GM10847 (cell line): ENCODE results near the gene PEX13.

ENCODE experiments used
- POLR2A ChIP-seq: IDR thresholded peaks from 2 replicates; pipeline ENCODE4 v1.6.1; 2011; ENCODE audit not compliant: insufficient read length; ENCODE audit errors: extremely low read depth

PEX13 gene, protein sequence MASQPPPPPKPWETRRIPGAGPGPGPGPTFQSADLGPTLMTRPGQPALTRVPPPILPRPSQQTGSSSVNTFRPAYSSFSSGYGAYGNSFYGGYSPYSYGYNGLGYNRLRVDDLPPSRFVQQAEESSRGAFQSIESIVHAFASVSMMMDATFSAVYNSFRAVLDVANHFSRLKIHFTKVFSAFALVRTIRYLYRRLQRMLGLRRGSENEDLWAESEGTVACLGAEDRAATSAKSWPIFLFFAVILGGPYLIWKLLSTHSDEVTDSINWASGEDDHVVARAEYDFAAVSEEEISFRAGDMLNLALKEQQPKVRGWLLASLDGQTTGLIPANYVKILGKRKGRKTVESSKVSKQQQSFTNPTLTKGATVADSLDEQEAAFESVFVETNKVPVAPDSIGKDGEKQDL

GRCh38 chr2:61017556-61018317 is at the start of gene PEX13, which contains the start of gene PUS10:
Gene PEX13 (plus strand): TSS chr2:61017720. CDS start chr2:61017760, 40 bp downstream.
Gene PUS10 (minus strand): TSS chr2:61018255. CDS start chr2:61011890, 6,365 bp downstream.
- peak; percentile 45 for TF ChIP-seq POLR2A

GRCh38 chr2:60972889-60973656 is 44.4 kb upstream of the PEX13 start:
- TF ChIP-seq POLR2A = no peak

DNA sequence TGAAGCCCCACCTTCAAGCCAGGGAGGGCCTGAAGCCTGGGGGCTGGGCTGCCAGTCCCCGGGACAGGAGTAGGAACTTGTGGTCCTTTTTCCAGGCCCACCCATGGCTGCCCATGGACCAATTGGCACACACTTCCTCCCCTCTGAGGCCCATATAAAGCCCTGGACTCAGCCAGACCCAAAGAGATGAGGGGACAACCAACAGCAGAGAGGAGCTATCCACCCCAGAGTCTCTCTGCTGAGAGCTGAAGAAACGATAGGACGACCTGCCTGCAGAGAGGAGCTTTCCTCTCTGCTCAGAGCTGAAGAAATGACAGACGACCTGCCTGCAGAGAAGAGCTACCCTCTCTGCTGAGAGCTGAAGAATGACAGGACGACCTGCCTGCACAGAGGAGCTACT is 43.8 kb upstream of the PEX13 start:
- TF ChIP-seq POLR2A = no peak

DNA sequence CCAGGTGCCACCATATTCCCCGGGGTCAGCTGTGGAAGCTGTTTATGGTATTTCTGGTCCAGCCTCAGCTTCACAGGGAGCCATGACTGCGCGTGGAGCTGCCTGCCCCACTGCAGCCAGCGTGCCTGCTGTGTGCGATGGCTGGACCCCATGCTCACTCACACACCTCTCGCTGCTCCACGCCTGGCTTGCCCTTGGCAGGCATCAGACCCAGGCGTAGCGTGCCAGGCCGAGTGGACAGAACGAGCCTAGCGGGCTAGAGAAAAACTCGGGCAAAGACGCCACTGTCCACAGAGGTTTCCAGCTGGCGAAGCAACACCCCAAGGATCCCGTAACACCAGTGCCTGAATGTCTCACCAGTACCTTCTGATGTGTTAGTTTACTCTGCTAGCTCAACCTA is 42.9 kb upstream of the PEX13 start:
- TF ChIP-seq POLR2A = no peak

DNA sequence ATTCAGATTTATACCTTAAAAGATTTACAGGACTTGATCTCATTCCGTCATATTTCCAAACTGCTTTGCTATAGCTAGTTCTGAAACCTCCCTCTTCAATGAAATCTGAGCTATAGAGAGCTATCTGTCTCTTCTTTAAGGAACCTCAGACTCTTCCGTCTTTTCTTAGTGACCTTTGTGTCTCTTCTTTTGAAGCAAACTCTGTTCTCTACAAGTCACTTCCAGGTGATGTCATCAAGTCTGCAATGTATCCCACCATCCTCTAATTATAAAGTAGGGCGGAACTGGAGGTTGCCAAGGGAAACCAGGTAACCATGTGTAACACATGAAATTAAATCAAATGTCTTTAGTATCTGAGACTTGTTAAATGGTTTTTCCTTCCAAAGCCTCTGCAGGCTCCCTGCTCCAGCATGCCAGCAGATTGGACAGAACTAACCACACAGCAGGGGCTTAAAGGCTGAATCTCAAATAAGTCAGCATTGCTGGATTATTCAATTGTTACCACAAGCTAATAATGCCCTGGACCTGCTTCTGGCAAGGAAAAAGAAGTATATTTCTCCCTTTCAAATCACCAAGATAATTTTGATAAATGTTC is 41.2 kb upstream of the PEX13 start:
- TF ChIP-seq POLR2A = no peak

- TF ChIP-seq POLR2A = no peak
These were observed 40.5 kb upstream of the PEX13 start for GRCh38 chr2:60976875-60977561.

DNA sequence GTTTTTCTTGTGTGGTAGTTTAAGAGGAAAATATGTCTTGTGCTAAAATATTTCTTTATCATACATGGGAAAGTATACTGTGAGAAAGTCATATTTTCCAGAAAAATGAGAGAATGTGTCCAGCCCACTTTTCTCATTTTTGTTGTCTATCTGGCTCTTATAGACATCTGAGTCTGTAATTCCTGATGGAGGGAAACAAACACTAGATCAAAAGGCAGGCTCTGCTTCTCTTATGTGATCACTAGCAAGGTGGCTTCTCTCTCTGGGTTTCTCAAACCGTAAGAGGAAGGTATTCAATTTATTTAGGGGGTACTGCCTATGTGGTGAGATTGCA is 40.0 kb upstream of the PEX13 start:
- no peak for TF ChIP-seq POLR2A

DNA sequence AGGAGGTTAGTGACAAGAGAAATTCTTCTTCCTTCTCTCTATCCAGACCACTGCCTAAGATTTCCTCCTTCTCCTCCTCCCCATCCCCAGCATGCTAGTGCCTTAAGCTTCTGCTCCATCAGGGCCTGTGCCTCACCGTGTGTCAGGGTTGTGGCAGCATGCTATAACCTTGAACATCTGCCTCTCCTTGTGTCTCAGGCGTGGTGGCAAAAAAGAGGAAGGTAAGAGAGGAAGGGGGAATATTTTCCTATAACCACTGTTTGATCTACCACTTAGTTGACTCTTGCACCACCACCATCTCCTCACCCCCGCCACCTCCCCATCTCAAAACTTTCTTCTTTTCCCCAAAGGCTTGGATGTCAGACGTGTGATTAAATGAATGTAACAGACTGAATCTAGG is 38.3 kb upstream of the PEX13 start:
- no peak for TF ChIP-seq POLR2A

DNA sequence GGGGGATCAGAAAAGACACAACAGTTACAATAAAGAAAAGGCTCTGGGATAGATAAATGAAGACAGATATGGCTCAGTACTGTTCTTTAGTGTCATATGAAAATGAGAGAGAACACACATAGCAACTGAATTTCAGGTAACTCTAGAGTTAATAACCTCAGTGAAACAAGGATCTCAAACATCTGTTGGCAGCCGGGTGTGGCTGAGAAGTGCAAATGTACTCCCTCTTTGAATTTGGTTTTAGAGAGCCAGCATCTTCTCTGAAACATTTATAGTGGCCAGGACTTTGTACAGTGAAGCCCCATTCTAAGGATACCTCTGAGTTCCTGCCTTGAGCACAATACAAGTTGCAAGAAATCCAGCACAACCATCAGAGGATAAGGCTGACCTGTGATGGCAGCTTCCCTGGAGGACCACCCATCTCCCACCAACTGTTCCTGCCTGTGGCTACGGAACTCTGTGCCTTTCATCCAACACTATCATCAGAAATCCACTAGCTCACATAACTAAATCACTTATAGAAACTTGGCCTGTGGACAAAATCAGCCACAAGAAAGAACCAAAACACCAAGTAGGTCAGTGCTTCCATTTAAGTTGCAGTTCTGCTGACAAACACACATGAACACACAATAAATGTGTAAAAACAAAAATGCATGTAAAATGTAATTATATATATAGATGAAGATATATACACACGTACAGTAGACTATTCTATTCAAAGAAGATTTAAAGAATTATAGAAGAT is 37.3 kb upstream of the PEX13 start:
- TF ChIP-seq POLR2A = no peak

DNA sequence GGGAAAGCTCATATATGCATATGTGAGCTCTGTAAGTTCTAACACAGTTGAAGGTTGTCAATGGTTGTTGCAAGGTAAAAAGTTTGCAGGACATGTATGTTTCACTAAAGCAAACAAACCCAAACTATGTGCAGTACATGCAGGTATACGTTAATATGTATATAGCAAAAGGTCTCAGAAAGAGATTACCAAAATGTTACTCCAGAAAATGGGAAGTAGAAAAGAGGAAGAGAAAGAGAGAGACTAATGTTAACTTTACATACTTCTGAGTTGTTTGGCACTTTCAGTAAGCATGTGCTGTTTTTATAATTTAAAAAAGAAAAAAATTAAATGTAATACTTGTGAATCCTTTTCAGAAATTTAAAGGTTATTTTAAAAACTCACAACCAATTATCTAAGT is 32.8 kb upstream of the PEX13 start:
- no peak for TF ChIP-seq POLR2A

DNA sequence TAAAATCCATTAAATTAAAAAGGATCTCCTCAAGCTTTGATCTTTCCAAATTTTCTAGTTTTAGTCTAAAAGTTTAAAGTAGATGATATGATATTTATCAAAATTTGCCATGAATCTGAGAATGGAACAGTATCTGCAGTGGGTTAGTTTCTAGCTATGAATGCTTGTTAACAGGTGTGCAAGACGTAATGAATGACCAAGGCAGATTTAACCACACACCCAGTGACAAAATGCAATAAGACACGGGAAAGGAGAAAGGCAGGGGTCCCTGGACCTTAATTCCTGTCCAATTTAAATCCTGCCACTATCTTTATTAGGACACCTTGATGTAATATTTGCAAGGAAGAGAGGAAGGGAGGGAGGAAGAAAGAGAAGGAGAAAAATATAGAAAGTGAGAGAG is 30.5 kb upstream of the PEX13 start:
- no peak for TF ChIP-seq POLR2A

- TF ChIP-seq POLR2A = no peak
These were observed 28.3 kb upstream of the PEX13 start for GRCh38 chr2:60989259-60989658.

DNA sequence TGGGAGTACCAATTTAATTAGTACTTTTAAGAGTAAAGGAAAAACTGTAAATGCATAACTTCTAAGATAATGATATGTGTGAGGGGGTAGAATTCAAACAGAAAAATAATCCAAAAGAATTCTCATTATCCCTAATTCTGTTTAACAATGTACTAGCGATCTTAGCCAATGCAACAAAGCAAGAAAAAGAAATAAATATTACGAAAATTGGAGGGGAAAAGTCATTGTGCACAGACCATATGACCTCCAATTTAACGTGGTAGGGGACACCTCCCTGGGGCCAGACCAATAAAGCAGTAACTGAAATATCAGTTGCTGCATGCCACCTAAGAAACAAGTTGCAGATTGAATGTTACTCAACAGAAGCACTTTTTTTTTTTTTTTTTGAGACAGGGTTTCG is 25.9 kb upstream of the PEX13 start:
- TF ChIP-seq POLR2A = no peak

- TF ChIP-seq POLR2A = no peak
These were observed 24.5 kb upstream of the PEX13 start for GRCh38 chr2:60992985-60993392.

DNA sequence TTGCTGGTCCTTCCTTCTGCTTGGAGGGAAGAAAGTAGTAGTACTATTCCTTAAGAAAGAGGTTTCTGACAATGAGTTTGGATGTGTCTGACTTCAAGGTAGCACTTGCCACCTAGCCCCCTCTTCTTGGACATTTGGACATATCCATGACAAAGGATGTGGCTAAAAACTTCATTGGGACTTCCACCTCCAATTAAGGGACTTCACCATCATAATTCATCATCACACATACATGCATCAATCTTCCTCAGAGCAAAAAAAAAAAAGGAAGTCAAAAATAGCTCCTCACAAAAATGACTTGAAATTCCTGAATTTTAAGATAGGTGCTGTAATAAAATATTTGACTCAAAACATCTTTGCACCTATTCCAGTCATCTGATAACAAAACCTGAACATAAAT is 23.4 kb upstream of the PEX13 start:
- TF ChIP-seq POLR2A = no peak
